ENCODE data around the gene CA7. TPM values are rescaled to one million over a fixed set of nuclear protein-coding genes. Genes with fewer than 3 reads are reported as not detected.
A peak's percentile ranks its signal among the peaks of the same experiment; 100 is the strongest.
"Not testable (repeated sequence)": the region's sequence is repeated elsewhere in the genome, so short reads cannot be mapped to it uniquely, and the experiment has no call there.

The CA7 gene
- total RNA-seq, 1 donor from 2014 or later: not detected

DNA sequence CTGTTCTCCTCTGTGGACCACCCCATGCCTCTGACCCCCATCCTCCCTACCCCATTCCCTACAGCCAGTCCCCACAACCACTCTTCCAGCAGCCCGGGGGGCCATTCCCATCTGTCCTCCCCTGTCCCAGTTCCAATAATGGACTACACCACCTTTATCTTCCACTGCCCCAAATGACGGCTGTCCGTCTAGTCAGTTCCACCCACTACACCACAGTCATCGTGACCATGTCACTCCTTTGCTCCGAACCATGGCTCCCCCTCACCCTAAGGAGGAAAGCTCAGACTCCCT, 51.4 kb downstream of the CA7 start:
- no peak for DNase-seq (ENCODE audit: extremely low read depth, low read depth, low spot score)

DNA sequence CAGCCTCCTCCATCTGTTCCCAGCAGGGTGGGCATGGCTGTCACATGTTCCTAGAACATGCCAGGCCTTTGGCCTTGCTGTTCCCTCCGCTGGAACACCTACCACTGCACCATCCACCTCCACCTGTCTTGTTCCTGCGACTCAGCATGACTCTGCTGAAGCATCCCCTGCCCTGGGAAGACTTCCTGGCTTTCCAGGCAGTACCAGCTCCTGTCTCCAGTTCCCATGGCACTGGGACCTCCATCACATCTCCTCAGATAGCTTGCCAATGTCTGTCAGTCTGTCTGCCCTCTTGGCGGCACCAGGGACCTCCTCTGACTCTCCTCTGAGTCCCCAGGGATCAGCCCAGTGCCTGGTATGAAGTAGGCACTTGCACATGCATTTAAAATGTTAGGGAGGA, 51.8 kb downstream of the CA7 start:
- no peak for DNase-seq (ENCODE audit: extremely low read depth, low read depth, low spot score)

DNA sequence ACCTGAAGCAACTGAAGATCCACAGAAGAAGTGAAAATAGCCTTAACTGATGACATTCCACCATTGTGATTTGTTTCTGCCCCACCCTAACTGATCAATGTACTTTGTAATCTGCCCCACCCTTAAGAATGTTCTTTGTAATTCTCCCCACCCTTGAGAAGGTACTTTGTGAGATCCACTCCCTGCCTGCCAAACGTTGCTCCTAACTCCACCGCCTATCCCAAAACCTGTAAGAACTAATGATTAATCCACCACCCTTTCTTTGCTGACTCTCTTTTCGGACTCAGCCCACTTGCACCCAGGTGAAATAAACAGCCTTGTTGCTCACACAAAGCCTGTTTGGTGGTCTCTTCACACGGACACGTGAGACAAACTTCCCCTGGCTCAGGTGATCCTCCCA, 52.5 kb downstream of the CA7 start:
- DNase-seq (ENCODE audit: extremely low read depth, low read depth, low spot score): not testable (repeated sequence)

DNA sequence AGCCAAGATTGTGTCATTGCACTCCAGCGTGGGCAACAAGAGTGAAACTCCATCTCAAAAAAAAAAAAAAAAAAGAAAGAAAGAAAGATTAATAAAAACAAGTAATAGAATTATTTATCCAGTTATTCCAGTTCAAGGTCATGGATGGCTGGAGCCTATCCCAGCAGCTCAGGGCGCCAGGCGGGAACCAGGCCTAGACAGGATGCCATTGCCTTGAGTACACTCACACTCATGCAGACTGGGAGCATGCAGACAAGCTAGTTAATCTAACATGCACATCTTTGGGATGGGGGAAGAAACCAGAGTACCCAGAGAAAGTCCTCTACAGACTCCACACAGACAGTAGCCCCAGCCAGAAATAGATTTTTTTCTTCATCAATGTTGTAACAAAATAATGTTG, 54.0 kb downstream of the CA7 start:
- DNase-seq (ENCODE audit: extremely low read depth, low read depth, low spot score): no peak

DNA sequence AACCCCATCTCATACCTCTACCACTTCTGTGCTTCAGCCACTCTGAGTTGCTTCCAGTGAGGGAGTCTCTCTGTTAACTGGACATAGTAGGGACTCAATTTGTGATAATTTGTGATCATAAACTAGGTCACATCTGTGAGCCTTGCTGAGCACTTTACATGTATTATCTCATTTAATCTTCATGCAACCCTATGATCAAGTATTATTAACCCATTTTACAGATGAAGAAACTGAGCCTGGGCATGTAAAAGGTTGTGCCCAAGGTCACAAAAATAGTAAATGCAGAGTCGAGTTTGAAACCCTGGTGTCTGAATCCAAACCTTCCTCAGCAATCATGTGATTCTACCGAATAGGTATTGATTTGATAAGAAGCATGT, 54.7 kb downstream of the CA7 start:
- no peak for DNase-seq (ENCODE audit: extremely low read depth, low read depth, low spot score)

DNA sequence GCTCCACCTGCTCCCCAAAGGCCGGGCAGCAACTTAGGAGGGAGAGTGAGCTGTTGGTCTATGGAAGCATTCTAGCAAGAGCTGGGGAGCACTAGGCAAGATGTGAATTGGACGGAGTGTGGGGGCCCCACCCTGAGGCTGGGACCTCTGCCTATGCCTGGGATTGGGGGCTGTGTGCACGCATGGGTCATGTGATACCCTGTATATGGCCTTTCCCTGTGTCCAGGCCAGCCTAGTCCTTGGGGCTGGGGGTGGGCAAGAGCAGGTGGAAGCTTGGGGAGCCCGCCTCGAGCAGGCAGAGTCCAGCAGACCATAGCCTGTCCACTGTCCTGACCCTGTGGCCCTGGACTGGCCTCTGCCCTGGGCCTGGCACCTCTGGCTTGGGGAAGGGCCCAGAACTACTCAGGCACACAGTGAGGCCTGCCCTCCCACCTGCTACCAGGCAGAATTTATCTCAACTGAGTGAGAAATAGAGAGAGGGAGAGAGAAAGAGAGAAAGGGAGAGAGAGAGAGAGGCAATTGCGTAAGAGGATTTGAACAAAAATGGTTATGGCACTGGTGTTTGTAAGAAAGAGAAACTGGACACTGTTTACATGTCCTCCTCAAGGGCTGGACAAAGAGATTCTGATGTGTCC, 55.2 kb downstream of the CA7 start:
- no peak for DNase-seq (ENCODE audit: extremely low read depth, low read depth, low spot score)

DNA sequence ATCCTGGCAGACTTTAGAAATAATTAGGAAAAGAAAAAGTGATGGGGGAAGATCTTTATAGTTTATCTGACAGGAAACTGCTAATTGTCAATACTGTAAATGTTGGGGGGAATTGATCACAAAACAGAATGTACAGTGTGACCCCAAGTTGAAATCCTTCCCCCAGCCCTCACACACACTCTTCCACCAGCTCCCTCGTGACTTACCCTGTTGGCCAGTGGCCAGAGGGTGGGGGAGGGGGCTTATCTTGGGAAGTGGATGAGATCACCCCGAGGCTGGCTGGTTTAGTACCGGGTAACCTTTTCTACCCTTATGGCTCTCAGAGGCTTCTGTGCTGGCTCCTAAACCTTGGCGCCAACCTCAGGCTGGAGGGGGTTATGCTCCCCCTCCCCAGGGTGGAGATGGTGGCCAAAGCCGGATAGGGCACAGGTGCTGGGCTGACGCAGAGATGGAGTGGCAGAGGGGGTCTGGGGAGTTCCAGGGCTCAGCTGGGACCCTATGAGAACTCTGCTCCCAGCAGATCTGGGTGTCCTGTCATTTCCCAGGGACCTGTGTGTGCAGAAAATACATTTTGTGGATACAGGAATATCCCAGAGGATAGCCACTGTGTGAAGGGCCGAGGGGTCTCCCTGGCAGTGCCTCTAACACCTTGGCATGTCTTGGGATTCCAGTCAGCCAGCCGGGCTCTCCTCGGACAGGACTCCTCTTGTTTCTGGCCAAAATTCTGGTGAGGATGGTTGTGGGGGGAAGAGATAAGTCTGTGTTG, 55.9 kb downstream of the CA7 start:
- DNase-seq (ENCODE audit: extremely low read depth, low read depth, low spot score): peak; percentile 27

DNA sequence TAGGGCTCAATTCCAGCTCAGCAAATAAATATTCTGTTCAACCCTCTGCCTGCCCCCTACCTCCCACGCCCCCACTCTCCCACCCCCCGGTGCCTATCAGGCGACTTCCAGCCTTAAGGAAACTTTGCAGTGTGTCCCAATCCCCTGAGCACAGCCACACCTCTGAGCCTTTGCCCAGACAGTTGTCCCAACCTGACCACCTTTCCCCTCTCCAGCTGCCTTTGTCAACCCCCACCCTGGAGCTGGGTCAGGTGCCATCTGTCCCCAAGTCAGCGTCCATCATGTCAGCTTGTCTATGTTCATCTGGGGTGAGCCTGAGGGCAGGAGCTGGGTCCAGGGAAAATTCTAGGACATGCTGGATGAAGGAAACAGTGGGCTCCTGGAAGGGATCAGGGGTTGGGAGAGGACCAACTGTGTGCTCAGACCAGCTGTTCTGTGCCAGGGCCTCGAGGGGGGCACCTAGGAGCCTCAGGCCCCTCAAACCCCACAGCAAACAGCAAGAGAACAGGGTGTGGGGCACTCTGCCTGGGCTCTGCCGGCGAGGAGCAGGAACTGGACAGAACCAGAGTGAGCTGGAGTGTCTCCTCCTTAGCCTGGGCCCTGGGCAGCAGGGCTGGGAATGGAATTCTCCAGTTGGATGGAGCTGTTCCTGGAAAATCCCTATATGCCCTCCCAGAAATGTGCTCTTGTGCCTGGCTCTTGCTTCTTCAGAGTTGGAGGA, 56.7 kb downstream of the CA7 start:
- no peak for DNase-seq (ENCODE audit: extremely low read depth, low read depth, low spot score)

DNA sequence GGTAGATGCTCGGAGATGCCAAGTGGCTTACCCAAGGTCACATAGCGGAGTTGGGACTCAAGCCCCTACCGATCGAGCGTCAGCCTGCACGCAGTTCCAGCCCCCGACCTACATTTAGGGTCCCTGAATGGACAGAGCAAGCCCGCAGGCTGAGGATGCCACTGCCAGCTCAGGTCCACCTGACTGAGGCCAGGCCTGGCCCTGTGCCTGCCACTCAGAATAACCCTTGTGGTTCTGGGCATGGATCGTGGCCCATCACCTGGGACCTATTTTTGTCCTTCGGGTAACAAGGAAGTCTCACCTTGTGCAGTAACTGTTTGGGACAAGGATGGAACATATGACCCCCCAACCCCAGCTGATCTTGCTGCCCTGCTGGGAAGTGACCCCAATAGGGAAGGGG, 57.4 kb downstream of the CA7 start:
- DNase-seq (ENCODE audit: extremely low read depth, low read depth, low spot score): no peak

DNA sequence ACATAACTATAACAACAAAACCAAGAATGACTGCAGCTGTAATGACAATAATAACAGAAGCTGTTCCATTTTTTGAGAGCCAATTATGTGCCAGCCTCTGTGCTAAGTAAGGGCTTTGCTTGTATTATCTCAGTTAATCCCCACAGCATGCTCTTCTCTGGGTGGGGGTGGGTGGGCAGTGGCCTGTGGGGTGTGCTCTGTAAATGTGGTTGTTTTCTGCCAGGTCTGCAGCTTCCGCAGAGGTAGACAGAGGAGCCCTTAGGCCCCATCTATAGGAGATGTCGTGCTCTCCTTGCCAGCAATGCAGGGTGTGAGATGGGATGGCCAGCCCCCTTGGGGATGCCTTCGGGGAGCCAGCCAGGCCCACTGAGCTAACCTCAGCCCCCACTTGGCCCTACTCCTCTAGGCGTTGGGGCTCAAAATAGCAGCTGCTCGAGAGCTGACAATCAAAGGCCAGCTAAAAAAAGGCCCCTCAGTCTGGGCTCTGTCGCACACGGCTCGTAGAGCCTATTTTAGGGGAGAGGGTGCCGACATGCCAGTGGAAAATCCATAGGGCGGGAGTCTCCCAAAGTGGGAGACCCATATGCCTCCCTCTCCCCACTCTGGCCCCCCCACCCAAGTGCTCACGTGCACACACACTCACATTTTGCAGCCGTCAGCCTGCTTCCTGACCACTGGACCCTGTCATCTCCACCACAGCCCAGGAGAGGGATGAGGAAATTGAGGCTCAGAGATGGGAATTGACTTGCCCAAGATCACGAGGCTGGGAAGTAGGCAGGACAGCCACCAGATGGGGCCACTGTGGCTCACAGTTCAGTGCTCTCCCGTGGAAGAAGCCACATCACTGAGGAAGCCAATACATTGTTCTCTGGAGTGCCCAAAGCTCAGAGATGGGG, 58.7 kb downstream of the CA7 start:
- DNase-seq (ENCODE audit: extremely low read depth, low read depth, low spot score): no peak

Other genes starting within 250 kb of the CA7 start
- gene CMTM3, start 239.7 kb upstream of the CA7 start, total RNA-seq: 86.9 and 125 TPM in 2 replicates
- gene CMTM4, start 147.7 kb upstream of the CA7 start, total RNA-seq: 8.8 and 9.8 TPM in 2 replicates
- 98.3 and 147 TPM in 2 replicates for gene DYNC1LI2, start 92.8 kb upstream of the CA7 start, total RNA-seq
- not detected in 2 replicates for gene TERB1, start 42.8 kb upstream of the CA7 start, total RNA-seq
- 49.1 and 80.5 TPM in 2 replicates for gene NAE1, start 13.4 kb upstream of the CA7 start, total RNA-seq
- 5.1 and 7.4 TPM in 2 replicates for gene PDP2, start 36.1 kb downstream of the CA7 start, total RNA-seq
- 0.05 TPM in 1 of 2 replicates, not detected in the other for gene CDH16, start 74.5 kb downstream of the CA7 start, total RNA-seq
- gene RRAD, start 81.1 kb downstream of the CA7 start, total RNA-seq: 7.2 and 9.3 TPM in 2 replicates
- 85.1 and 97.3 TPM in 2 replicates for gene CIAO2B, start 90.0 kb downstream of the CA7 start, total RNA-seq
- 32.6 and 39.3 TPM in 2 replicates for gene CES2, start 91.1 kb downstream of the CA7 start, total RNA-seq
- gene CES3, start 116.9 kb downstream of the CA7 start, total RNA-seq: 0.06 TPM in 1 of 2 replicates, not detected in the other
- 0.53 and 2.6 TPM in 2 replicates for gene CES4A, start 144.2 kb downstream of the CA7 start, total RNA-seq
- 52.3 and 60.4 TPM in 2 replicates for gene CBFB, start 184.7 kb downstream of the CA7 start, total RNA-seq

Data from glomerular endothelial cell (primary cell).